ENCODE measurements around the gene SELPLG. TPM values are rescaled to one million over a fixed set of nuclear protein-coding genes. Genes with fewer than 3 reads are reported as not detected.

The SELPLG gene
- polyA plus RNA-seq, 1 donor from 2014 or later, result 0.62 TPM

DNA sequence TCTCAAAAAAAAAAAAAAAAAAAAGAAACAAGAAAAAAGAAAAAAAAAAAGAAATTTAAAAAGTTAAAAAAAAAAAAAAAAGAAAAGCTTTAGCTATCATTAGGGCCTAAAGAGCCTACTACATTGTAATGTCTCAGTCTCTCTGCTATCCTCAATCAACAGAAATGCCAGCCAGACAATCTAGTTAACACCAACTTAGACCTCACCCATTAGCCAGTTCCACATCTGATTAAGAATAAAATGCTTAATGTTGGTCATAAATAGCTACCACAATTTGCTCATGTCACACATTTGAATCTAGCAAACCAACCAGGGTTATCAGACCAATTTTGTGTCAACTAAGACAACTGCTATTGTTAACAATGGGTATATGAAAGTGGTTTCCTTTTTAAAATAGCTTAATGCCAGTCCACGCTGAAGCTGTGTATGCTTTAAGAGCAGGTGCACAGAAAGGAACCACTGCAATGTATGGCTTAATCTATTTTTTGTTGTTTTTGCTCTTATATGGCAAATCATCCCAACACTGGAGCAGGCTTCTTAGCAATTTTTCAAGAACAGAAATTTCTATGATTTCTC lies 45.5 kb upstream of the SELPLG start:
- TF ChIP-seq RAD21 (conservative IDR thresholded peaks at IDR 0.05), result no peak
- no peak for TF ChIP-seq EP300 (conservative IDR thresholded peaks at IDR 0.05; ENCODE audit: poor library complexity, severe bottlenecking)
- no peak overlapping the region for H3K9ac ChIP-seq (ENCODE audit: low read length)
- H2AFZ ChIP-seq (ENCODE audit: low read depth, low read length), result no peak overlapping the region
- no peak overlapping the region for H3K4me2 ChIP-seq (ENCODE audit: low read length)
- H3K9me2 ChIP-seq (ENCODE audit: insufficient read depth, low read length), result no peaks in the 10 kb centered on the region
- H3K9me3 ChIP-seq (ENCODE audit: low read length), result no peaks in the 10 kb centered on the region
- H3K36me3 ChIP-seq (ENCODE audit: insufficient read depth, low read length), result no peaks in the 10 kb centered on the region
- no peaks in the 10 kb centered on the region for H3F3A ChIP-seq (ENCODE audit: insufficient read depth, low read length, poor library complexity, severe bottlenecking)
- H3K27me3 ChIP-seq (ENCODE audit: insufficient read depth, low read depth, low read length), result no peaks in the 10 kb centered on the region
- peaks cover 30% of the 10 kb centered on the region for H3K79me2 ChIP-seq (replicated peaks; ENCODE audit: insufficient read depth, low read length)
- no peaks in the 10 kb centered on the region for H4K20me1 ChIP-seq (ENCODE audit: insufficient read depth)
- no peak overlapping the region for H3K4me3 ChIP-seq (ENCODE audit: low read length)
- no peak overlapping the region for H3K27ac ChIP-seq (ENCODE audit: low read length)

GRCh38 chr12:108678104-108678730 lies 44.5 kb upstream of the SELPLG start:
- TF ChIP-seq MXI1 (conservative IDR thresholded peaks at IDR 0.05; ENCODE audit: poor library complexity, severe bottlenecking) (no peak), SMC3 (conservative IDR thresholded peaks at IDR 0.05; ENCODE audit: poor library complexity) (no peak), EZH2 (IDR thresholded peaks at IDR 0.05; ENCODE audit: borderline replicate concordance, insufficient read depth, low read length, poor library complexity, severe bottlenecking) (no peak), POLR2AphosphoS5 (IDR thresholded peaks at IDR 0.05) (no peak), EP300 (conservative IDR thresholded peaks at IDR 0.05; ENCODE audit: poor library complexity, severe bottlenecking) (no peak)
- TF ChIP-seq, protein P1, sequence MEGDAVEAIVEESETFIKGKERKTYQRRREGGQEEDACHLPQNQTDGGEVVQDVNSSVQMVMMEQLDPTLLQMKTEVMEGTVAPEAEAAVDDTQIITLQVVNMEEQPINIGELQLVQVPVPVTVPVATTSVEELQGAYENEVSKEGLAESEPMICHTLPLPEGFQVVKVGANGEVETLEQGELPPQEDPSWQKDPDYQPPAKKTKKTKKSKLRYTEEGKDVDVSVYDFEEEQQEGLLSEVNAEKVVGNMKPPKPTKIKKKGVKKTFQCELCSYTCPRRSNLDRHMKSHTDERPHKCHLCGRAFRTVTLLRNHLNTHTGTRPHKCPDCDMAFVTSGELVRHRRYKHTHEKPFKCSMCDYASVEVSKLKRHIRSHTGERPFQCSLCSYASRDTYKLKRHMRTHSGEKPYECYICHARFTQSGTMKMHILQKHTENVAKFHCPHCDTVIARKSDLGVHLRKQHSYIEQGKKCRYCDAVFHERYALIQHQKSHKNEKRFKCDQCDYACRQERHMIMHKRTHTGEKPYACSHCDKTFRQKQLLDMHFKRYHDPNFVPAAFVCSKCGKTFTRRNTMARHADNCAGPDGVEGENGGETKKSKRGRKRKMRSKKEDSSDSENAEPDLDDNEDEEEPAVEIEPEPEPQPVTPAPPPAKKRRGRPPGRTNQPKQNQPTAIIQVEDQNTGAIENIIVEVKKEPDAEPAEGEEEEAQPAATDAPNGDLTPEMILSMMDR (IDR thresholded peaks at IDR 0.05; ENCODE audit: poor library complexity, severe bottlenecking), result no peak
- Histone ChIP-seq H3K9me2 (ENCODE audit: insufficient read depth, low read length) (no peaks in the 10 kb centered on the region), H3K4me3 (ENCODE audit: low read length) (no peak overlapping the region), H3K36me3 (ENCODE audit: insufficient read depth, low read length) (no peaks in the 10 kb centered on the region), H3F3A (ENCODE audit: insufficient read depth, low read length, poor library complexity, severe bottlenecking) (no peaks in the 10 kb centered on the region), H3K27me3 (ENCODE audit: insufficient read depth, low read depth, low read length) (no peaks in the 10 kb centered on the region), H3K27ac (ENCODE audit: low read length) (no peak overlapping the region), H2AFZ (ENCODE audit: low read depth, low read length) (no peak overlapping the region), H3K9ac (ENCODE audit: low read length) (no peak overlapping the region), H3K79me2 (replicated peaks; ENCODE audit: insufficient read depth, low read length) (peaks cover 20% of the 10 kb centered on the region), H3K9me3 (ENCODE audit: low read length) (no peaks in the 10 kb centered on the region), H3K4me2 (ENCODE audit: low read length) (no peak overlapping the region), H4K20me1 (ENCODE audit: insufficient read depth) (no peaks in the 10 kb centered on the region)

DNA sequence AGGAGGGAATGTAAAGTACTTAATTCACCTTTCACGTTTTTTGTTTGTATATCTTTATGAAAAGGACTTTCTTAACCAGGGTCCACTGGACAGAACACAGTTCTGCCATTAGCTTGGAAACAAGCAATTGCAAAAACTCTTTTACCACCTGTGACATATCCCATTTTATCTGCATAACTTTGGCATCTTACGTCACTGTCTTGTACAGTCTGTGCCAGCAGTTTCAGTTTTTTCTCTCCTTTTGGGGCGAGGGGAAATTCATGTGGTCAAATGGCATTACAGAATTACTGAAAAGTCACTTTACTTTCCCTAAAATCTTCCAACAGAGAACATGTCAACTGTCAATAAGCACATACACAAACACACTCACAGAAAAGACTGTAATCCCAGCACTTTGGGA lies 43.7 kb upstream of the SELPLG start:
- peaks cover 13% of the 10 kb centered on the region for H3K79me2 ChIP-seq (replicated peaks; ENCODE audit: insufficient read depth, low read length)
- no peaks in the 10 kb centered on the region for H3K9me2 ChIP-seq (ENCODE audit: insufficient read depth, low read length)
- H3K36me3 ChIP-seq (ENCODE audit: insufficient read depth, low read length), result no peaks in the 10 kb centered on the region
- no peak overlapping the region for H3K4me2 ChIP-seq (ENCODE audit: low read length)
- no peak overlapping the region for H3K27ac ChIP-seq (ENCODE audit: low read length)
- H3K27me3 ChIP-seq (ENCODE audit: insufficient read depth, low read depth, low read length), result no peaks in the 10 kb centered on the region
- TF ChIP-seq TAF1 (IDR thresholded peaks at IDR 0.05; ENCODE audit: low read depth), result no peak
- TF ChIP-seq EZH2 (IDR thresholded peaks at IDR 0.05; ENCODE audit: borderline replicate concordance, insufficient read depth, low read length, poor library complexity, severe bottlenecking), result no peak
- no peak for TF ChIP-seq RAD21 (conservative IDR thresholded peaks at IDR 0.05)
- TF ChIP-seq MXI1 (conservative IDR thresholded peaks at IDR 0.05; ENCODE audit: poor library complexity, severe bottlenecking), result no peak
- no peak for TF ChIP-seq SMC3 (conservative IDR thresholded peaks at IDR 0.05; ENCODE audit: poor library complexity)
- no peak for TF ChIP-seq EP300 (conservative IDR thresholded peaks at IDR 0.05; ENCODE audit: poor library complexity, severe bottlenecking)
- TF ChIP-seq, protein P1 (IDR thresholded peaks at IDR 0.05; ENCODE audit: poor library complexity, severe bottlenecking), result no peak
- no peak for TF ChIP-seq POLR2AphosphoS5 (IDR thresholded peaks at IDR 0.05)
- TF ChIP-seq, protein P2, sequence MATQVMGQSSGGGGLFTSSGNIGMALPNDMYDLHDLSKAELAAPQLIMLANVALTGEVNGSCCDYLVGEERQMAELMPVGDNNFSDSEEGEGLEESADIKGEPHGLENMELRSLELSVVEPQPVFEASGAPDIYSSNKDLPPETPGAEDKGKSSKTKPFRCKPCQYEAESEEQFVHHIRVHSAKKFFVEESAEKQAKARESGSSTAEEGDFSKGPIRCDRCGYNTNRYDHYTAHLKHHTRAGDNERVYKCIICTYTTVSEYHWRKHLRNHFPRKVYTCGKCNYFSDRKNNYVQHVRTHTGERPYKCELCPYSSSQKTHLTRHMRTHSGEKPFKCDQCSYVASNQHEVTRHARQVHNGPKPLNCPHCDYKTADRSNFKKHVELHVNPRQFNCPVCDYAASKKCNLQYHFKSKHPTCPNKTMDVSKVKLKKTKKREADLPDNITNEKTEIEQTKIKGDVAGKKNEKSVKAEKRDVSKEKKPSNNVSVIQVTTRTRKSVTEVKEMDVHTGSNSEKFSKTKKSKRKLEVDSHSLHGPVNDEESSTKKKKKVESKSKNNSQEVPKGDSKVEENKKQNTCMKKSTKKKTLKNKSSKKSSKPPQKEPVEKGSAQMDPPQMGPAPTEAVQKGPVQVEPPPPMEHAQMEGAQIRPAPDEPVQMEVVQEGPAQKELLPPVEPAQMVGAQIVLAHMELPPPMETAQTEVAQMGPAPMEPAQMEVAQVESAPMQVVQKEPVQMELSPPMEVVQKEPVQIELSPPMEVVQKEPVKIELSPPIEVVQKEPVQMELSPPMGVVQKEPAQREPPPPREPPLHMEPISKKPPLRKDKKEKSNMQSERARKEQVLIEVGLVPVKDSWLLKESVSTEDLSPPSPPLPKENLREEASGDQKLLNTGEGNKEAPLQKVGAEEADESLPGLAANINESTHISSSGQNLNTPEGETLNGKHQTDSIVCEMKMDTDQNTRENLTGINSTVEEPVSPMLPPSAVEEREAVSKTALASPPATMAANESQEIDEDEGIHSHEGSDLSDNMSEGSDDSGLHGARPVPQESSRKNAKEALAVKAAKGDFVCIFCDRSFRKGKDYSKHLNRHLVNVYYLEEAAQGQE (IDR thresholded peaks at IDR 0.05; ENCODE audit: borderline replicate concordance), result no peak
- no peaks in the 10 kb centered on the region for H3K9me3 ChIP-seq (ENCODE audit: low read length)
- H4K20me1 ChIP-seq (ENCODE audit: insufficient read depth), result no peaks in the 10 kb centered on the region
- H3K4me3 ChIP-seq (ENCODE audit: low read length), result no peak overlapping the region
- no peaks in the 10 kb centered on the region for H3F3A ChIP-seq (ENCODE audit: insufficient read depth, low read length, poor library complexity, severe bottlenecking)
- no peak overlapping the region for H2AFZ ChIP-seq (ENCODE audit: low read depth, low read length)
- H3K9ac ChIP-seq (ENCODE audit: low read length), result no peak overlapping the region
